BJ (cell line): ENCODE results near the gene NHSL2. TPM values are rescaled to one million over a fixed set of nuclear protein-coding genes. Genes with fewer than 3 reads are reported as not detected.

Source experiments
- CTCF ChIA-PET: fragments of 350-600 bp; formaldehyde crosslinking; extraction: SDS; loops from one replicate; lab custom pipeline; 2021; ENCODE audit warnings: antibody characterized with exemption, inconsistent platforms; lab: Yijun Ruan, JAX
- POLR2A ChIA-PET: fragments of 300-600 bp; sonication (Branson Sonifier 250); formaldehyde crosslinking; extraction: SDS; loops from one replicate; lab custom pipeline; 2021; ENCODE audit warnings: antibody characterized with exemption; lab: Charles Lee
- DNase-seq: peaks from one replicate; pipeline ENCODE4 v3.0.0-alpha.2; 2011; ENCODE audit warnings: low read depth
- H3K27me3 ChIP-seq: 2 replicates; pipeline ENCODE4 v1.6.0; 2011; ENCODE audit warnings: low read length; ENCODE audit not compliant: control insufficient read depth, insufficient read depth
- H3K36me3 ChIP-seq: 2 replicates; pipeline ENCODE4 v1.5.1; 2011; ENCODE audit warnings: low read length; ENCODE audit not compliant: control insufficient read depth, insufficient read depth
- H3K4me3 ChIP-seq: 2 replicates; pipeline ENCODE4 v1.5.1; 2011; ENCODE audit warnings: low read depth, mild to moderate bottlenecking, control low read depth, low read length
- CTCF ChIP-seq: IDR thresholded peaks from 2 replicates; pipeline ENCODE4 v1.5.1; 2011; ENCODE audit warnings: low read depth, mild to moderate bottlenecking, control low read depth, inconsistent platforms, low read length, moderate library complexity; ENCODE audit not compliant: insufficient read depth
- polyA plus RNA-seq: library from polyadenylated mRNA; depleted of rRNA; stranded (reverse); fragments of >200 nt; gene quantifications from 2 replicates; pipeline ENCODE4 v1.2.3, GENCODE V29; 2011

NHSL2 gene
- polyA plus RNA-seq, 1 experiment: 7.9 TPM

- Histone ChIP-seq H3K27me3 (no peaks in the 10 kb centered on the region), H3K4me3 (no peak overlapping the region), H3K36me3 (no peaks in the 10 kb centered on the region)
- no peak for TF ChIP-seq CTCF
- no peak for DNase-seq
- CTCF ChIA-PET: no interaction called here
- POLR2A ChIA-PET: no interaction called here
Measured at GRCh38 chrX:71923516-71923915, 12.9 kb downstream of the NHSL2 start.

GRCh38 chrX:71927040-71927439, 16.4 kb downstream of the NHSL2 start:
- H3K27me3 ChIP-seq: no peaks in the 10 kb centered on the region
- TF ChIP-seq CTCF: no peak
- POLR2A ChIA-PET: no interaction called here
- no peak for DNase-seq
- no peaks in the 10 kb centered on the region for H3K36me3 ChIP-seq
- H3K4me3 ChIP-seq: no peak overlapping the region
- CTCF ChIA-PET: no interaction called here

GRCh38 chrX:71928856-71929255, 18.2 kb downstream of the NHSL2 start:
- POLR2A ChIA-PET: no interaction called here
- no peaks in the 10 kb centered on the region for H3K27me3 ChIP-seq
- DNase-seq: no peak
- TF ChIP-seq CTCF: no peak
- no peaks in the 10 kb centered on the region for H3K36me3 ChIP-seq
- CTCF ChIA-PET: no interaction called here
- no peak overlapping the region for H3K4me3 ChIP-seq

GRCh38 chrX:71930298-71930697, 19.7 kb downstream of the NHSL2 start:
- H3K27me3 ChIP-seq: no peaks in the 10 kb centered on the region
- no peaks in the 10 kb centered on the region for H3K36me3 ChIP-seq
- CTCF ChIA-PET: no interaction called here
- no peak overlapping the region for H3K4me3 ChIP-seq
- POLR2A ChIA-PET: no interaction called here
- TF ChIP-seq CTCF: no peak
- DNase-seq: peak; percentile 54

- no peak for DNase-seq
- Histone ChIP-seq H3K36me3 (no peaks in the 10 kb centered on the region), H3K4me3 (no peak overlapping the region), H3K27me3 (no peaks in the 10 kb centered on the region)
- POLR2A ChIA-PET: no interaction called here
- no peak for TF ChIP-seq CTCF
- CTCF ChIA-PET: no interaction called here
Measured at GRCh38 chrX:71935476-71935875, 24.8 kb downstream of the NHSL2 start.
